Stimulated activated CD4-positive, alpha-beta T cell treated with anti-CD3 and anti-CD28 coated beads, Interleukin-15, amount 100 ng/mL, for 24 hours (primary cell): ENCODE measurements around the gene MAGOH.
A peak's percentile ranks its signal among the peaks of the same experiment; 100 is the strongest.

Source experiments
- DNase-seq: peaks from one replicate; pipeline ENCODE4 v3.0.0-alpha.2; 2020

MAGOH gene

GRCh38 chr1:53270107-53270506, 31.8 kb upstream of the MAGOH start:
- DNase-seq = no peak

- DNase-seq = no peak
Observed at GRCh38 chr1:53267761-53268160, 29.4 kb upstream of the MAGOH start.

GRCh38 chr1:53266038-53266437, 27.7 kb upstream of the MAGOH start:
- DNase-seq = no peak

GRCh38 chr1:53265581-53265980, 27.3 kb upstream of the MAGOH start:
- no peak for DNase-seq

- DNase-seq = no peak
Observed at GRCh38 chr1:53264048-53264447, 25.7 kb upstream of the MAGOH start.

GRCh38 chr1:53262000-53262399, 23.7 kb upstream of the MAGOH start:
- no peak for DNase-seq

- no peak for DNase-seq
Observed at GRCh38 chr1:53260631-53261247, 22.4 kb upstream of the MAGOH start.

GRCh38 chr1:53259932-53260331, 21.6 kb upstream of the MAGOH start:
- DNase-seq = no peak

GRCh38 chr1:53258216-53258615, 19.9 kb upstream of the MAGOH start:
- no peak for DNase-seq

- no peak for DNase-seq
Observed at GRCh38 chr1:53257454-53258081, 19.2 kb upstream of the MAGOH start.

GRCh38 chr1:53256511-53257453, 18.5 kb upstream of the MAGOH start:
- DNase-seq = no peak

- no peak for DNase-seq
Observed at GRCh38 chr1:53255031-53255430, 16.7 kb upstream of the MAGOH start.

- DNase-seq = no peak
Observed at GRCh38 chr1:53254011-53254640, 15.8 kb upstream of the MAGOH start.

GRCh38 chr1:53250325-53250724, 12.0 kb upstream of the MAGOH start:
- no peak for DNase-seq

GRCh38 chr1:53249706-53250105, 11.4 kb upstream of the MAGOH start:
- DNase-seq = no peak

- DNase-seq = no peak
Observed at GRCh38 chr1:53246261-53247134, 8.2 kb upstream of the MAGOH start.

- DNase-seq = no peak
Observed at GRCh38 chr1:53244141-53244540, 5.8 kb upstream of the MAGOH start.

- DNase-seq = no peak
Observed at GRCh38 chr1:53242381-53242780, 4.1 kb upstream of the MAGOH start.

- DNase-seq = no peak
Observed at GRCh38 chr1:53241828-53242227, 3.5 kb upstream of the MAGOH start.

GRCh38 chr1:53237638-53238037, 680 bp downstream of the MAGOH start:
- DNase-seq = no peak

GRCh38 chr1:53220962-53221286, 17.4 kb downstream of the MAGOH start:
- DNase-seq = no peak

- peak; percentile 98 for DNase-seq
Observed at GRCh38 chr1:53220171-53220961, 18.0 kb downstream of the MAGOH start, which contains the start of gene CZIB. CZIB (minus strand) TSS chr1:53220634; CDS start chr1:53220575, 59 bp downstream.
